GM19193 (cell line): ENCODE data around the gene ZFAND3.

Experiments
- POLR2A ChIP-seq: IDR thresholded peaks from 4 replicates; pipeline ENCODE4 v1.6.1; 2011; ENCODE audit not compliant: insufficient read depth, insufficient read length; ENCODE audit errors: extremely low read depth

The ZFAND3 gene

DNA sequence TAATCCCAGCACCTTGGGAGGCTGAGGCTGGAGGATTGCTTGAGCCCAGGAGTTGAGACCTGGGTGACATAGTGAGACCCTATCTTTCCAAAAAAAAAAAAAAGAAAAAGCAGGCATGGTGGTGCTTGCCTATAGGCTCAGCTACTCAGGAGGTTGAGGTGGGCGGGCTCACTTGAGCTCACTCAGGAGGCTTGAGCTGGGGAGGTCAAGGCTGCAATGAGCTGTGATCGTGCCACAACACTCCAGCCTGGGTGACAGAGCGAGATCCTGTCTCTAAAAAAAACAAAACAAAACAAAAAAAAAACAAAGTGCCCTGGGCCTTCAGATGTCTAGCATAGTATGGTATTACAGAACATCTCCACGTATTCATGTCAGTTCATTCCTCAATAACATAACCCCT is 42.9 kb downstream of the ZFAND3 start:
- no peak for TF ChIP-seq POLR2A

DNA sequence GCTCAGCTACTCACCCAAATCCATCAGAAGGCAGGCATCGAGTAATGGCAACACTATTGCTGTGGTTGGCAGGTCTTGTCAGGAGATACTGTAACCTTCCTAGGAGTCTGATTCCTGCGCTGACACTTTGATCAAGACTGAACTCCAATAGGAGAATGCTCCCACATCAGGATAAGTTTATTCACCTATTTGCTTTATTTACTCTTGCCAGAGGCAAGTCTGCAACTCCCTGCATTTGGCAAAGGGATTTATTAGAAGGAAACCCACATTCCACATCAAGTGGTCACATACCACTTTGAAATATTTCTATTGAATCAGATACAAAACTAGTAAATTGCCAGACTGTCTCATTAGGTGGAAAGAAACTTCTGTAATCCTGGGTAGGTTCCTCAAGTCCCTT is 43.5 kb downstream of the ZFAND3 start:
- TF ChIP-seq POLR2A = no peak

DNA sequence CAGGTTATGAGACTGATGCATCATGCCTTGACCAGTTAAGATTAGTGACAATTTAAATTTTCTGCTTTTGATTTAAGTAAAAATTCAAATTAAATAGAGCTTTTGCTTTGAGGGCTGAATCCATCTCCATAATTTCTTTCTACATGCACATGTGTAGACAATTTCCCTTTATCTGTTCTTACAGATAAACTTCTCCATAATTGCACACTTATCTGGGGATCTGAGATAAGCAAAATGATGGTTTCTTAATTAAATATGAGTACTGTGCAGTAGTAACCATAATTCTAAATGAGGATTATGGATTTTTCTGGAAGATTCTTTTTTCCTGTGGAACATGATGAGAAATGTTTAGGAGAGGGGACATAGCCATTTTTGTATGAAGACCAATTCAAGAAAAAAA is 44.7 kb downstream of the ZFAND3 start:
- no peak for TF ChIP-seq POLR2A

DNA sequence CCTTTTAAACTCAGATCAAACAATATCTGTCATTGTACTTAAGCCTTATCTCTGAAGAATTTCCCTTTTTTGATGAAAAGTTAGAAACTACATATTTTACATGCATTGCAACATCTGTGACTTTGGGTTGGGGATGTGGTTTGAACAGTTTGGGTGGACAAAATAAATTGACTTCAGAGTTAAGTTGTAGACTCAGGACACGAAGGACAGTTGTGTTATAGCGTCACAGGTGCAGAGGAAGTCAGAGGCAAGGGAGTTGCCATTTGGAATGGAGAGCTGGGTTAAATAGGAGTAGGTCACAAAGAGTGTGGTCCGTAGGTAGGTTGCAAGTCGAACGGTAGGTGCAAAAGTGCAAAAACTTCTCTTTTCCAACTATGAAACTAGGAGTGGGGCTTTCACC is 46.0 kb downstream of the ZFAND3 start:
- no peak for TF ChIP-seq POLR2A

DNA sequence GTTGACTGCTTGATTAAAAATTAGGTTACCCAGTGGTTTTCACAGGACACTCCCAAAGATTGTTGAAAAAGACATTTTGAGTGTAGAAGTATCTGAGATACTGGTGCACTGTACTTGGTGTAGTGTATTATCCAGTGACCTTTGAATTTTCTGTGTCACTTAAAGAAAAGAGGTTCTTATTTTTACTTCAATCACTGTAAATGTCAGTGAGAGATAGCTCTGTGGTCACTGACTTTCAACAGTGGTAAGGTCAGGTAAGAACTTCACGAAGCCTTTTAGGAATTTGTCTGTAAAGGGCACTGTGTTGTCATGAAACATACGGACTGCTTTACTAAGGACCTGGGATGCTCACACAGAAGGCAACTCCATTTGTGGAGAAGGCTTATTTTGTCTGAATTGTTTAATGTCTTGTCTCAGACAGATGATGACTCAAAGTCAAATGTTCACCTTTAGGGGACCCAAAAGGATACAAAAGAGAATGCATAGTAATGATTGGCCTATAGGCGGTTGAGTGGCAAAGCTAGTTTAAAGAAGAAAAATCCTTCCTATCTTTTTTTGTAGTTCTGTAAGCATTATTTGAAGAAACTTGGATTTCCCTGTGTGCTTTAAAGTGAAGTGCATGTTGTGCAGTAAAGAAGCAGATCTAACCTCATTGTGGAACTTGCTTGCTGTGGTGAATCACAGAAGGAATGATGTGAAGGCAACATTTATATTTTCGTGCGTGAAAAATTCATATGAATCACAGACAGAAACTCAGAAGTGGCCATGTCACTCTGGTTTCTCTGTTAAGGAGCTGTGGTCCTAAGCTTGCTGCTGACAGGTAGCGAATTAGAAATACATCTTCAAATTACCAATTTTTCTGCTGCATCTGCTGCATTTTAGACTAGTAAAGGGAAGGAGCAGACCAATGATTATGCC is 47.3 kb downstream of the ZFAND3 start:
- no peak for TF ChIP-seq POLR2A

DNA sequence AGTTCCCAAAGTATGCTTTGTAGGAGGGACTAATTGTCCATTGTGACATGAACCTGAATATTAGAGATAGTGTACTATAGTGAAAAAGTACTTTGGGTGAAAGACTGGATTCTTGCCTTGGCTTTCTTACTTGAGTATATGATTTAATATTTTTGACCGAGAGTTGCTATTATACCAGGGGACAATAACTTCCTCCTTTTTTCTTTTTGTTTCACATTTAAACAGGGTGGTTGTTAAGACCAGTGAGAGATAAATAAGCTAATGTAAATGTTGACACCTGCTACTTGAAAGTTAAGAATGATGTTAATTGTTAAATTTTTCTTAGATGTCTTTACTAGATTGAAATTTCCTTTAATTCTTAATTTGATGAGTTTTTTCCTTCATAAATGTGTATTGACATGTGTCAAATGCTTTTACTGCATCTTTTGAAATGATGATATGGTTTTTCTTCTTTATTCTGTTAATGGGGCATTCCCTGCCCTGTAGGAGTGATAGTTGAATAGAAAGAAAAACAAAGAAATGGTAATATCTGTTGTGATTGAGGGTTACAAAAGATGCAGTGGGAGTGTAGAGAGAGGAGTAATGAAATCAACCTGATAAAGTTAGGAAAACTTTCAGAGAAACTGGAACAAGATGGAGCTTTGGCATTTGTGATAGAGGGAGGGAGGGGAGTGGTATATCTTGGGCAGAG is 48.4 kb downstream of the ZFAND3 start:
- no peak for TF ChIP-seq POLR2A

DNA sequence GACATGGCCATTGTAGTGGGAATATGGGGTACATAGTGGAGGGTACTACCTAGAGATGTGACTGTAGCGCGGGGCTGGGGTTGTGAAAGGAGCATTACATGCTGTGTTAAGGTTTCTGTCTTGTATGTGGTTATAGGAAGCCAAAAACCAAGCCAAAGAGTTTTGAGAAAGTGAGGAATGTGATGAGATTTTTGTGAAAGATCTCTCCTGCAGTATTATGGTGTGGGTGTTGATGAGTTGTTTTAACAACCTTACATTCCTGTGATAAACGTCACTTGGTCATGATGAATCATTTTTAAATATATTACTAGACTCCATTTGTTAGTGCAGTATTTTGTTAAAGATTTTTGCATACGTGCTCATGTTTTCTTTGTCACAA is 48.9 kb downstream of the ZFAND3 start:
- TF ChIP-seq POLR2A = no peak

DNA sequence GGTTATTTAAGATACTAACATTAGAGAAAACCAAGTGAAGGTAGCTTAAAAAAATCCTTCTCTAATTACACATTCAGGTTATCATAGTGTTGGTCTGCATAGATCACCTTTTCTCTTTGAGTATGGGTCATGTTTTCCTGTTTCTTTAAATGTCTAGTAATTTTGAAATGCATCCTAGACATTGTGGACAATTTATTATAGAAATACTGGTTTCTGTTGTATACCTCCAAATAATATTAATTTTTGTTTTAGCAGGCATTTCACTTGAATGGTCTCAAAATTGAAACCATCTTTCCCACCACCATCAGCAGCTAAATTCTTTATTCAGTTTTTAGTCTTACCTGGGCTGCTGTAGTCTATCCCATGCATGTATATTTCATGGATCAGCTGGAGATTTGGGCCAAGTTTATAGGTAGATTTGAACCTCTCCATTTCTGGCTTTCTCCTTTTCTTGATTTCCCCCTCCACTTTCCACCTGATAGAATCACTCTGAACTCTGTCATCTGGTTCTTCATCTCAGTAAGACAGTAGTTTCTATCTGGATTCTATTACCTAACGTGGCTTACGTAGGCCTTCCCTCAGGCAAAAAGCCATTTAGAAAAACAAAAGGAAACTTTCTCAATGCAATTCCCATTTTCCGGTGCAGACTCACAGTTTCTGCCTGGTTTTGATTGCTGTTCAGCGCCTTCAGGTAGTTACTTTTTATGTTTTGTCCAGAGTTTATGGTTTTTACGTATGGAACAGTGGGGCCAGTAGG is 52.3 kb downstream of the ZFAND3 start:
- TF ChIP-seq POLR2A = no peak

DNA sequence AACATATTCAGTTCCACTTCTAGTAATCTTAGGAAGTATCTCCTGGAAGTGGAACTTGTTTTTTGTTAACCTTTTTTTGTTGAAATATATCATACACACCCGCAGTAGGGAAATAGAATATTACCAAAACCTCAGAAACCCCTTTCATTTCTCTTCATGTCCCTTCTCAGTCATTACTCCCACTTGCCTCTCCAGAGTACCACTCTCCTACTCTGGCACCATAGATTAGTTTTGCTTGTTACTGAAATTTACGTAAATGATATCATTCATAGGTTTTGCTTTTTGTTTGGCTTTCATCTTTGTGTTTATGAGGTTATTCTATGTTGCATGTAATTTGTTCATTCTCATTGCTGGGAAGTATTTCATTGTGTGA is 52.8 kb downstream of the ZFAND3 start:
- no peak for TF ChIP-seq POLR2A

DNA sequence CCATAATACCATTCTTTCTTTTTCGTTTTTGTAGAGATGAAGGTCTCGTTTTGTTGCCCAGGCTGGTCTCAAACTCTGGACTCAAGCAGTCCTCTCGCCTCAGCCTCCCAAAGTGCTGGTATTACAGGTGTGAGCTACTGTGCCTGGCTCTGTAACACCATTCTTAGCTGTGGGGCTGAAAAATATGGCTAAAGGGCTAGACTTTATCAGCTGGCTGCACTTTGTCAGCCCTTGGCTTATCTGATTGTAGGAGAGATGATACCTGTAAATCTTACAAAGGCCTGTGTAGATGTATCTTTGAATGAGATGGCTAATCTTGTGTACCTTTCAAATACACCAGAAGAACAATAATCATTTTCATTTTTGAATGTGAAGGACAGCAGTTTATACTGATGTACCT is 55.2 kb downstream of the ZFAND3 start:
- no peak for TF ChIP-seq POLR2A

DNA sequence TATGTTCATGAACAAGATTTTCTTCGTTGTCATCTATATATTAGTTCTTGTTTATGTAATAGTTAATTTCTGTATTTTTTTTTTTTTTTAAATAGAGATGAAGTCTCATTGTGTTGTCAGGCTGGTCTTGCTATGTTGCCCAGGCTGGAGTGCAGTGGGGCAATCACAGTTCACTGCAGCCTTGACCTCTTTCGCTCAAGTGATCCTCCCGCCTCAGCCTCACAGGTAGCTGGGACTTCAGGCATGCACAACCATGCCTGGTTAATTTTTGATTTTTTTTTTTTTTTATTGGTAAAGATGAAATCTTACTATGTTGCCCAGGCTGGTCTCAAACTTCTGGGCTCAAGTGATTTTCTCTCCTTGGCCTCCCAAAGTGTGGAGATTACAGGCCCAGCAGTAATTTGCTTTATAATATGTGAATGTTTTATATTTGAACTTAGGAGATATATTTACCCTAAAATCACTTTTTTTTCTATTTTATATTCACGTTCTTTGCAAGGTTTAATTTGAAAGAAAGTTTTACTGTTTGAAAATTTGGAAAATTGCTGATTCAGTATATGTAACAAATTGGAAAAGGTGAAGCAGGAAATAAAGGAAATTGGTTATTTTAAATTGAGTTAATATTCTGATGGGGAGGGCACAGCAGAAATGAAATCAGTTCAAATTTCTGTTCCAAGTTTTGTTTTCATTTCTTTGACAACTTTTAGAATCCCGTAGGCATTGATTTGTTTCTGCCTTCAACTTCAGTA is 56.2 kb downstream of the ZFAND3 start:
- no peak for TF ChIP-seq POLR2A

DNA sequence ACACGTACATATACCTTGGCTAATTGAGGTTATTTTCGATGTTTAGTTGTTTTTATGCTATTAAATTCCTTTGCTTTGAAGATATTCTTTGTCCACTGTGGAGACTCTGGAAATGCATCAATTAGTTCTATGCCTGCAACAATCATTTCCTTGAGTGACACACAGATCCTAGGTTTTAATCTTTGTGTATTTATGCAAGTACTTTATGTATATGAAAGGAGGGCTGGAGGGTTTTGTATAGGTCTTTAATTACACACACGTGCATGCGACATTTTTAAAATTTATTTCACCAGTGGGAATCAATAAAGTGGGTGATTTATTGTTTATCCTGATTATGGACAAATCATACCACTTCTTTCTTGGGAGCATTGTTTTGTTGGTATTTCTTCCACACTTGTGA is 57.3 kb downstream of the ZFAND3 start:
- no peak for TF ChIP-seq POLR2A

DNA sequence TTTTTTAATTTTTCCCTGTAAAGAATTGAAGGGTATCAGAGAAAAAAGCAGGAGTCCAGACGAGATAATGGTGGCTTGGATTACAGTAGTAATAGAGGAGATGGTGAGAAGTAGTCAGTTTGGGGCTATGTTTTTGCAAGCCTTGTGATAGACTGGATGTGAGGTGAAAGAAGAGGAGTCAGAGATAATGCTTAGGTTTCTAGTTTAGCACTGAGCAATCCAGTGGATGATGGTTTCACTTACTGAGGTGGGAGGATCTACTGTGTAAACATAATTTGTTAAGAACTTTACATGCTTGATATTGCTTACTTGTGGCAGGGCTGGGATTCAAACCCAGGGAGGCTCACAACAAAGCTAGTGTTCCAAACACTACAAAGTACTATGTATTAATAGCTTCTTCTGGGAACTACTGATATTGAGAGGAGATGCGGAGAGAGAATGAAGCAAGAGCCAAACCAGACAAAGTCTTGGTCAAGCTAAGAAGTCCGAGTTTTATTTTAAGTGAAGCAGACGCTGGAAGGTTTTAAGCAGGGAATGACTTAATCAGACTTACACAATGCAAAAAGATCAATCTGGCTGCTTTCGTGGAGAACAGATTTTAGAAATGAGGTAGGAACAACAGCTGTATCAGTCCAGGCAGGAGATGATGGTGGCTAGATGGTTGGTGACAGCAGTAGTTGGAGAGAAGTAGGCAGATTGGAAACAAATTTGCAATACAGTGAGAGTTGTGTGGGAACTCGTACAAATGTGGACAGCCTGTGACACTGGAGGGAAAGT is 58.0 kb downstream of the ZFAND3 start:
- TF ChIP-seq POLR2A = no peak

DNA sequence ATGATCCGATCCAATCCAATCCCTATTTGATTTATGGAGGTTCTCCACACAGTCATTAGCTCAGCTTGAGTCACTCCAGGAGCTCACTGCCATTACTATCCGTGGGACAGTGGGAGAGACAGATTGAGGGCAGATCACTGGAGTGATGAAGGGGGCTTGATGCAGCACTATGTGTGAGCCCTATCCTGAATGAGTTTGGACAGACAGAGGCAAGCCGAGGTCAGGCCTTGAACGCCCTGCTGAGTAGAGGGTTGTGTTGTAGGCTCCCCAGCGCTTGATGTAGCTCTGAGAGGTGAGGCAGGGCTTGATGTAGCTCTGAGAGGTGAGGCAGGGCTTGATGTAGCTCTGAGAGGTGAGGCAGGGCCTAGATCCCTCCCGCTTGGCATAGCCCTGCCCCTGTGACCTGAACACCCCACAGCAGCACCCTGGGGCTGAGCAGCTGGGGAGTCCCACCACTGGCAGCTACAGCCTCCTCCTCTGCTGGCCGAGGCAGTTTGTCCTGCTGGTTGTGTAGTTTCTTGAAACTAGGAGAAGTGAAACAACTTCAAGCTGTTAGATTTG is 58.7 kb downstream of the ZFAND3 start:
- TF ChIP-seq POLR2A = no peak
